ENCODE measurements around the gene MRPL10. TPM values are rescaled to one million over a fixed set of nuclear protein-coding genes. Genes with fewer than 3 reads are reported as not detected.

The MRPL10 gene
- total RNA-seq, 1 donor from 2014 or later, result 36.4 TPM

DNA sequence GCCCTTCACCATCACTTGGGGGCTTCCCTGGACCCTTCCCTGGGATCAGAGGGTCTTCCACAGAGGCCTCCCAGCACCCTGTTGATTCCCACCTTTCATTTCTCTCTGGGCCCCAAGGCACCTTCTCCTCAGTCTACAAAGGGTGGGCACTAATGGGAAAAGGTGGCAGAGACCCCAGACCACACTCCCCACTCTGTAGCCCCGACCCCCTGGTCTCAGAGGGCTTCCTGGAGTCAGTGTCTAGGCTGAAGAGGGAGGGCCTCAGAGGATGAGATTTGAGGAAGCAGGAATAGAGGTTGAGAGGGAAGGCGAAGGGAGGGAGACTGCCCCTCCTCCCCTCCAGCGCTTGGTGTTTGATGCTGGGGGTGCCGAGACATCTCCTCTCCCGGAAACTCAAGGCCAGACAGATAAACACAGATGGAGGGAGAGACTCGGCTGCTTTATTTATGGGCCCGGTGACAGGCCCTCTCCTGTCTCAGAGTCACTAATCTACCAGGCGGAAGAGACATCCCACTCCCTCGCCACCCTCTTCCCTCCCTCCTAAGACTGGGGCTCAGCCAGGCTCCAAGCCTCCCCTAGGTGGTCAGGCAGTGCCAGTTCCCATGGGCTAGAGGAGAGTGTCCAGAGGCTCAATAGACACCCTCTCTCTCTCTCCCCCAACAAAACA is 46.2 kb upstream of the MRPL10 start:
- ATAC-seq (ENCODE audit: low read depth), result no peak

DNA sequence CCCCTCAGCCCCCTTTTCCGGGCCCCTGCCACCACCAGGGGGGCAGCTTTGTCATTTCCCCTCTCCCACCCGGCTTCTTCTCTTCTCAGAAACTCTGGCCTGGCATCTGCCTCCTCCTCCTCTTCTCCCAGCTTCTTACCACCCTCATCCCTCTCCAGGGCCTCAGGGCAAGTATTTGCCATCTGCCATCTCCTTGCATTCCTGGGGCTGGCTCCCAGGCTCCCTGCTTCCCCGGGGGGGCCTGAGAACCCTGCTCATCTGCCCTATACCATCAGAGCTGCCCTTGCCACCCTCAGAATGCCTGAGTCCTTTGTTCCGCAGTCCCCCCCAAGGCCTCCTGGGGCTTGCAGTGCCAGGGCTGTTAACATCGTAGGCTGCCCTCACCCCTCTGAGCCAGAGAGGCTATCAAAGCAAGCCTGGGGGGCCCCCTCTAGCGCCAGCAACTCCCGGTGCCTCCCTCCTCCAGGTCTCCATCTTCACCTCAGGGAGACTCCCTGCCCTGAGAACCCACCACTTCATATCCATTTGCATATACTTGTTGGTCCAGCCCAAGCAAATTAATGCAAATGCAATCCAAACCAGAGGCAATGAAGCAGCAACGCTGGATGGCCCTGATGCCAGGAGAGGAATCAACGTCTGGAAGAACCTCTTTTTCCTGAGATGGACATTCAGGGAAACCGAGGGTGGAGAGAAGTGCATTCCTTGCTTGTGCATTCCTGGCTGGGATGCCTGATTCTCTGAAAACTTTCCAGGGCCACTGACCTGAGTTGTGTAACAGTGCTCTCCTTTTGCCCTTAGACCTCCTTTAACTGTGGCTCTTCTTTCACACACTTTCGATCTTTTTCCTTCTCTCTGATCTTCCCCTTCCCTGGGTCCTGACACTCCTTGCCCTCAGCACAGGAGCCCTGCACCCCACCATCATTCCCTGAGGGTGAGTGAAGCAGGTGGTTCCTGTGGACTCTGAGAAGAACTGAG is 44.0 kb upstream of the MRPL10 start:
- H3K36me3 Mint-ChIP-seq (ENCODE audit: low read depth), result no peaks in the 10 kb centered on the region
- no peak for ATAC-seq (ENCODE audit: low read depth)
- DNase-seq, result no peak
- ChIA-PET CTCF (no interaction called here), POLR2A (no interaction called here)
- H3K9me3 Mint-ChIP-seq, result no peaks in the 10 kb centered on the region
- peaks cover 59% of the 10 kb centered on the region for H3K27me3 Mint-ChIP-seq
- no peak overlapping the region for H3K27ac Mint-ChIP-seq
- intact Hi-C loops (cut with micrococcal nuclease), result no loop called here
- H3K4me1 Mint-ChIP-seq, result peaks cover 9% of the 10 kb centered on the region
- H3K4me3 Mint-ChIP-seq, result no peak overlapping the region
- TF ChIP-seq, protein P1, sequence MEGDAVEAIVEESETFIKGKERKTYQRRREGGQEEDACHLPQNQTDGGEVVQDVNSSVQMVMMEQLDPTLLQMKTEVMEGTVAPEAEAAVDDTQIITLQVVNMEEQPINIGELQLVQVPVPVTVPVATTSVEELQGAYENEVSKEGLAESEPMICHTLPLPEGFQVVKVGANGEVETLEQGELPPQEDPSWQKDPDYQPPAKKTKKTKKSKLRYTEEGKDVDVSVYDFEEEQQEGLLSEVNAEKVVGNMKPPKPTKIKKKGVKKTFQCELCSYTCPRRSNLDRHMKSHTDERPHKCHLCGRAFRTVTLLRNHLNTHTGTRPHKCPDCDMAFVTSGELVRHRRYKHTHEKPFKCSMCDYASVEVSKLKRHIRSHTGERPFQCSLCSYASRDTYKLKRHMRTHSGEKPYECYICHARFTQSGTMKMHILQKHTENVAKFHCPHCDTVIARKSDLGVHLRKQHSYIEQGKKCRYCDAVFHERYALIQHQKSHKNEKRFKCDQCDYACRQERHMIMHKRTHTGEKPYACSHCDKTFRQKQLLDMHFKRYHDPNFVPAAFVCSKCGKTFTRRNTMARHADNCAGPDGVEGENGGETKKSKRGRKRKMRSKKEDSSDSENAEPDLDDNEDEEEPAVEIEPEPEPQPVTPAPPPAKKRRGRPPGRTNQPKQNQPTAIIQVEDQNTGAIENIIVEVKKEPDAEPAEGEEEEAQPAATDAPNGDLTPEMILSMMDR (IDR thresholded peaks at IDR 0.05), result no peak

More for the DNA sequence above, 46.2 kb upstream of the MRPL10 start:
- no peak overlapping the region for H3K27ac Mint-ChIP-seq
- ChIA-PET POLR2A (no interaction called here), CTCF (no interaction called here)
- H3K4me1 Mint-ChIP-seq, result peaks cover 2% of the 10 kb centered on the region
- no peaks in the 10 kb centered on the region for H3K36me3 Mint-ChIP-seq (ENCODE audit: low read depth)
- intact Hi-C loops (cut with micrococcal nuclease), result no loop called here
- no peak for DNase-seq
- no peaks in the 10 kb centered on the region for H3K9me3 Mint-ChIP-seq
- TF ChIP-seq, protein P1 (IDR thresholded peaks at IDR 0.05), result no peak
- H3K27me3 Mint-ChIP-seq, result peaks cover 49% of the 10 kb centered on the region
- H3K4me3 Mint-ChIP-seq, result no peak overlapping the region

GRCh38 chr17:47873200-47874090 is 42.1 kb upstream of the MRPL10 start:
- no peak overlapping the region for H3K27ac Mint-ChIP-seq
- intact Hi-C loops (cut with micrococcal nuclease), result no loop called here
- no peak overlapping the region for H3K4me3 Mint-ChIP-seq
- no peaks in the 10 kb centered on the region for H3K36me3 Mint-ChIP-seq (ENCODE audit: low read depth)
- H3K4me1 Mint-ChIP-seq, result peaks cover 9% of the 10 kb centered on the region
- H3K27me3 Mint-ChIP-seq, result peaks cover 60% of the 10 kb centered on the region
- TF ChIP-seq, protein P1 (IDR thresholded peaks at IDR 0.05), result no peak
- H3K9me3 Mint-ChIP-seq, result no peaks in the 10 kb centered on the region
- ChIA-PET POLR2A (no interaction called here), CTCF (interaction anchor here (0.6 kb wide), 1 partner anchor 51 kb away, joined by 4 read pairs; no protein-coding TSS in a partner anchor)
- DNase-seq, result no peak
- ATAC-seq (ENCODE audit: low read depth), result no peak

DNA sequence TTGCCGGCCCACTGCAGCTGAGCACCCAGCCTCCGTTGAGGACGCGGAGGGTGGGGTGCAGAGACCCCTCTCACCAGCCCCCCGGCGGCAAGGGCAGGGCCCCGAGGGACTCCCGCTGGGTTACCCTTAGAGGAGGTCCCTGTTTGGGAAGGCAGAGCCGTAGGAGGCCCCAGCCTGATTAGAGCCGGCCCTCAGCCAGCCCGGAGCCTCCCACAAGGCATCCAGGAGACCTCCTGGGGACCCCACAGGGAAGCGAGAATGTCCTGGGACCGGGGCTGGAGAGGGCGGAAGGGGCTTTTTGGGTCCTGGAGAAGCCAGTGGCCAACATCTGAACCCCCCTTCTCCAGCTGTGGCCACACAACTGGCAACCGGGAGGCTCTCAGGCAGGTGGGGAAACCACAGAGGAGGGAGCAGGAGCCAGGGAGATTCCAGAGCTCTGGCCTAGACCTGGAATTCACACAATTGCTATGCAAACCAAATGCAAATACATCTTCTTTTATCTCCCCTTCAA is 41.4 kb upstream of the MRPL10 start:
- ChIA-PET POLR2A (no interaction called here), CTCF (interaction anchor here (0.6 to 1.0 kb wide), 2 partner anchors 16 to 50 kb away, joined by 4 read pairs; no protein-coding TSS in a partner anchor)
- Mint-ChIP-seq H3K4me1 (peaks cover 9% of the 10 kb centered on the region), H3K27me3 (peaks cover 58% of the 10 kb centered on the region), H3K27ac (no peak overlapping the region), H3K36me3 (ENCODE audit: low read depth) (no peaks in the 10 kb centered on the region), H3K4me3 (no peak overlapping the region), H3K9me3 (no peaks in the 10 kb centered on the region)
- DNase-seq (no peak), ATAC-seq (ENCODE audit: low read depth) (no peak)
- intact Hi-C loops (cut with micrococcal nuclease), result no loop called here
- TF ChIP-seq, protein P1 (IDR thresholded peaks at IDR 0.05), result no peak

Measured in activated B cell treated with CpG ODN at 0.5 μM for 24 hours (primary cell).